GM21381 (cell line): ENCODE measurements around the gene MKX.
"Not testable (repeated sequence)": the region's sequence is repeated elsewhere in the genome, so short reads cannot be mapped to it uniquely, and the experiment has no call there.

Experiments
- ATAC-seq: cut with Tn5 transposase; IDR thresholded peaks from one replicate; pipeline ENCODE4 v1.9.1; 2021; ENCODE audit warnings: mild to moderate bottlenecking, moderate library complexity; ENCODE audit not compliant: unreplicated experiment

Gene MKX

GRCh38 chr10:27695088-27695487 is 50.5 kb downstream of the MKX start:
- no peak for ATAC-seq

GRCh38 chr10:27692663-27693062 is 53.0 kb downstream of the MKX start:
- no peak for ATAC-seq

DNA sequence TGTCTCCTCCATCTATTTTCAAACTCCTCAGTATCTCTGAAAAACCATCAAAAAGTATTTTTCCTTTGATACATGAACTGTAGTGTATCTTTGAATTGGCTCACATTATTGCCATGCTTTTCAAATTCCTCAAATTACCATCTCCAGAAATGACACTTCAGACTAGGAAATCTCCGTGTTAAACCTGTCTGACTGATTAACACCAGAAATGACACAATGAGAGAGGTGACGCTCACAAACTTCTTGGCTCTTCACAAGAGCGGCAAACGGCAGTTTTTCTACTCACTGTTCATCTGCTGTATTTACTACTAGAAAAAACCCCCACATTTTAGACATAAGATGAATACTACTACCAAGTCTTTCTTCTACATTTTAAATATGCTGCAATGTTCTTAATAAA is 56.6 kb downstream of the MKX start:
- no peak for ATAC-seq

- no peak for ATAC-seq
Measured at GRCh38 chr10:27688276-27688675, 57.3 kb downstream of the MKX start.

DNA sequence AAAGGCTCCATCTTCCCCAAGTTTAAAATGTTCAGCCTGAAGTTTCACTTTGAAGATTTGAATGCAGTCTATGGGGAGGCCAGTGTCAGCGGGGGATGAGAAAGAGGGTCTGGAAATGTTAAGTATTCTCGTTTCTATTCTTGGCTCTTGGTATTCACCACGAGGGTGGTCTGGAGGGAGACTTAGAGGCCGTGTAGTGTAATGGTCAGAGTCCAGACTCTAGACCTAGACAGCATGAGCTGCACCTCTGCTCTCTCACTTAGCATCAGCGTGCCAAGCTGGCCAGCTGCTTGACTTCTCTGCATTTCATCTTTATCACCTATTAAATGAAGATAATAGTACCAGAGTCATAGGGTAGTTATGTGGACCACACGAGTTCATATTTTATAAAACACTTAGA is 57.9 kb downstream of the MKX start:
- no peak for ATAC-seq

DNA sequence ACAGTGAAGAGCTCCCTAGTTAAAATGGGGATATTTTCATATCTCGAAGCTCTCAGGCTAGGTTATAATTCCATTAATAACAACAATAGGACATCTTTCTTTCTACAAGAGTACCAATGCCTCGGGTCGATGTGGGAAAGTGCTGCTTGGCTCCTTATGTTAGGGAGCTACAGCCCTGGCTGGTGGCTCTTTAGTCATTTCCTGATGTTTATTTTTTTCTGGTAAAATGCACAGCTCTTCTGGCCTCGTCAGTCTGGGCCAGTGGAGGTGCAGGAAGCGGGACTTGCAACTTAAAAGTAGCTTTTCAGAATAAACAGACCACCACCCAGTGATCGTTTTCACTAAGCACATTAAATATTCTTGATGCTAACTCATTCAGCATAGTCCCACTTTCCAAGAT is 58.3 kb downstream of the MKX start:
- no peak for ATAC-seq

DNA sequence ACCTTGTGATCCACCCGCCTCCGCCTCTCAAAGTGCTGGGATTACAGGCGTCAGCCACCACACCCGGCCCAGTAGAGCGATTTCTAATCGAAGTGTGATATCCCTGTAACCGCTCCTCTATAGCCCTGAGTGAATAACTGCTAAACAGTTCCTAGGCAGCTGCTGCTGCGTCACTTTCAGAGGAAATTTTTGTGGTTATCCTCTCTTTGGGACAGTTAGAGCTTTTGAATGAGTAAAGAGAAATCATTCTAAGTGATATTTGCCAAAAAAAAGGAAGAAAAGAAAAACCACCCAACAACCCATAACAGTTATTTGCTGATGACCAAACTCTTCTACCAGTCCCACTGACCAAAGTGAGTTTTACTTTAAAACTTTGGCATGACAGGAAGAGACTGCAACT is 59.9 kb downstream of the MKX start:
- ATAC-seq: no peak

DNA sequence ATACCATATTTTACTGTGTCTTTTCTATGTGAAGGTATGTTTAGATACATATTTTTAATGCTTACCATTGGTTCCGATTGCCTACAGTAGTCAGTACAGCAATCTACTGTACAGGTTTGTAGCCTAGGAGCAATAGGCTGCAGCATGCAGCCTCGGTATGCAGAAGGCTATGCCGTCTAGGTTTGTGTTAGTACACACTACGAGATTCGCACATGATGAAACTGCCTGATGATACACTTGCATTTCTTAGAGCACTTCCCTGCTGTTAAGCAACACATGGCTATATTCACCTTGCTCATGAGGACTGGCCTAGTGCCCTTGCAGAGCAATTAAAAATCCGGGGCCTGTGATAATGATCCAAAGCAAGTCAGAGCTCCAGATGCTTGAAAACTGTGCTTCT is 62.4 kb downstream of the MKX start:
- no peak for ATAC-seq

DNA sequence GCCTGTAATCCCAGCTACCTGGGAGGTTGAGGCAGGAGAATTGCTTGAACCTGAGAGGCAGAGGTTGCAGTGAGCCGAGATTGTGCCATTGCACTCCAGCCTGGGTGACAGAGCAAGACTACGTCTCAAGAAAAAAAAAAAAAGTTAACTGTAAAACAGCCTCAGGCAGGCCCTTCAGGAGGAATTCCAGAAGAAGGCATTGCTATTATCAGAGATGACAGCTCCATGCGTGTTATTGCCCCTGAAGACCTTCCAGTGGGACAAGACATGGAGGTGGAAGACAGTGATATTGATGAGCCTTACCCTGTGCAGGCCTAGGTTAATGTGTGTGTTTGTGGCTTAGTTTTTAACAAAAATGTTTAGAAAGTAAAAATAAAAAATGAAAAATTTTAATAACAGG is 63.8 kb downstream of the MKX start:
- not testable (repeated sequence) for ATAC-seq

DNA sequence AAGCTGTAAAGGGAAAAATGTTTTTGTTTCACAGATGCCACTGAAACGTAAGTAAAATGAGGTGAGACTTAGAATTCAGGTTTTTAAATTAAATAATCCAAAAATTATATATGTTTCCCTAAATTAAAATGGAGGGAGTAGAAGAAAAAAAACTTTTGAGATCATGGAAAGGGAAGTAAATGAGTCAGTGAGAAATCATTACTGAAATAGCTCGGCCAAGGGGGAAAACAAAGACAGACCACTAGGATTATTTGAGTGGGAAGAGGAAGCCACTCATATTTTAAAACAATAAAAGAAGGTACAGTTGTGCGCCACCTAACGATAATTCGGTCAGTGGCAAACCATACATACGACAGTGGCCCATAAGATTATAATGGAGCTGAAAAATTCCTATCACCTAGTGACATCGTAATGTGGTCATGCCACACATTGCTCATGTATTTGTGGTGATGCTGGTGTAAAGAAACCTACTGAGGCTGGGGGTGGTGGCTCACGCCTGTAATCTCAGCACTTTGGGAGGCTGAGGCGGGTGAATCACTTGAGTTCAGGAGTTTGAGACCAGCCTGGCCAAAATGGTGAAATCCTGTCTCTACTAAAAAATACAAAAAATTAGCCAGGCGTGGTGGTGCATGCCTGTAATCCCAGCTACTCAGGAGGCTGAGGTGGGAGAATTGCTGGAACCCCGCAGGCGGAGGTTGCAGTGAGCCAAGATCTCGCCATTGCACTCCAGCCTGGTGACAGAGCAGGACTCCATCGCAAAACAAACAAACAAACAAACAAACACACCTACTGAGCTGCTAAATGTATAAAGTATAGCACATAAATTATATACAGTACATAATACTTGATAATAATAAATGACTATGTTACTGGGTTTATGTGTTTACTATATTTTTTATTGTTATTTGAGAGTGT is 64.7 kb downstream of the MKX start:
- no peak for ATAC-seq

DNA sequence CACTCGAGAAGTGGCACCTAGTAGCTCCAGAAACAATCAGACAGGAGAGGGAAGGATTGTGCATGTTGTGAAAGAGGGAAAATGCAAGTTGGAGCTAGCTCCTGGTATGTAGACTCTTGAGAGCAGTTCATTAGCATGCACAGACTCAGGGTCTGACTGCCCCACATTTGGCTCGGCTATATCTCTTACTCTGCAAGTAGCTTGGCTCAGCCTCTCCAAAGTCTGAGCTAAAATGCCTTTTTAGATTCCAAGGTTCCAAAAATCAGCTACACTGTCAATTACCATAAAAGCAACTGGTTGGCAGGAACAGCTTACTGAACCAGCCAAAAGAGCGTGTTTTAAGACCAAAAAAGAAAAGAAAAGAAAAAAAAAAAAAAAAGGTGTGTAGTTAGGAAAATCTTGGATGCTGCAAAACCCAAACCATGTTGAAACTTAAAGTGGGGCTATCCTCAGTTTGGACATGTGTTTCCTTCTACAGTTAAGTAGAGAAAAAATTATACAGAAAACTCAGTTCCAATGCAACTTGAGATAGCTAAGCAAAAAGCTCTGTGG is 65.5 kb downstream of the MKX start:
- ATAC-seq: no peak

- ATAC-seq: no peak
Measured at GRCh38 chr10:27679369-27679912, 66.2 kb downstream of the MKX start.

GRCh38 chr10:27678166-27678565 is 67.5 kb downstream of the MKX start:
- ATAC-seq: no peak

- ATAC-seq: no peak
Measured at GRCh38 chr10:27673065-27673464, 72.6 kb downstream of the MKX start.

- no peak for ATAC-seq
Measured at GRCh38 chr10:27671821-27672220, 73.8 kb downstream of the MKX start.

DNA sequence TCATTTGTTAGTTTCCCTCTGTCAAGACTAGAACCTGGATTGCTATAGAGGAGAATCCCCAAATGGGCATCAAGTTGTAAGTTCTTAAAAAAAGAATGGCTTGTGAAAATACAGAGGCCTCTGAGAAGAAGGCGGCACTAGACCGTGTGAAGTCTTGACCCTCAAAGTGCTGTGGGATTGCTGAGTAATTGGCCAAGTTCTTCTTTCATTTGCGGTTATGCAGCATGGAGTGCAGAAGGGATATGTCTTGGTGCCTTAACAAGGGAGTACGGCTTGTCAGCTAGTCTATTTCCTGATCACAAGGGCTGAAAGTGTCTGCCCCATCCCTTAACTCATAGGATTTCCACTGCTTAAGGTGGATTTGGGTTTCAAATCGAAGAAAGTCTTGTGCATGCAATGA is 81.2 kb downstream of the MKX start:
- ATAC-seq: no peak

DNA sequence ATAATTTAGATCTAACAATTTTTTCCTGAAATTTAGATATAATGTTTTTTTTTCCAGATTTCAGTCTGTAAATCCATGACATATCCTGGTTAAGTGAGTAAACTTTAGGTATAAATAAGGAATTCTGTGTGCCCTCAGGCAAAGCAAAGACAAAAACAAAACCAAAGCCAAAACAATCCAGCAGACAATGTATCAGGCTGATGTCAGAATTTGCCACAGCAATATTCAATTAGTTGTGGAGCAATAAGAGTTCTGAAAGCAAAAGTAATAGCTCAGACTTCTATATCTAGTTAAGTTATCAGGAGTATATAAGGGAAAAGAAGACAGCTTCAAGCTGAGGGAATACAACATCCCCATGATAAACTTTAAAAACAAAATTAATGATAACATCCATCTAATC is 82.0 kb downstream of the MKX start:
- no peak for ATAC-seq

- no peak for ATAC-seq
Measured at GRCh38 chr10:27661514-27662286, 83.9 kb downstream of the MKX start.

- ATAC-seq: no peak
Measured at GRCh38 chr10:27660711-27661110, 84.9 kb downstream of the MKX start.

- no peak for ATAC-seq
Measured at GRCh38 chr10:27660268-27660667, 85.4 kb downstream of the MKX start.

DNA sequence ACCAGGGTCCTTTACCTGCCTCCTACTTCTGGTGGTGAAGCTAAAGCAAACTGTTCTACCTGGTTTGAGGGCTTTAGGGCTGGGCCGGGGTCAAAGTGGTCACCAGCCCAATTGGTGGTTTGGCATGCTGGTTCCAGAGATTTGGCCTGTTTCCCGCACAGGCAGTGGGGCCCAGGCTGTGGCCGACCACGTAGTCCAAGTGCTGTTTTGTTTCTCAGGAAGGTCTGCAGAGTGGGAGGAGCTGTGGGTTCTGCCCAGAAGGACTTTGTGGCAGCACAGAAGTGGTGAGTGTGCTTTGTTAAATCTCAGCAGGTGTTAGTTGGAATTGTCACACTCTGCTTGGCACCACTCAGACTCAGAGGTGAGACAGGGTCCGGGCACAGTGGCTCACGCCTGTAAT is 85.8 kb downstream of the MKX start:
- no peak for ATAC-seq

DNA sequence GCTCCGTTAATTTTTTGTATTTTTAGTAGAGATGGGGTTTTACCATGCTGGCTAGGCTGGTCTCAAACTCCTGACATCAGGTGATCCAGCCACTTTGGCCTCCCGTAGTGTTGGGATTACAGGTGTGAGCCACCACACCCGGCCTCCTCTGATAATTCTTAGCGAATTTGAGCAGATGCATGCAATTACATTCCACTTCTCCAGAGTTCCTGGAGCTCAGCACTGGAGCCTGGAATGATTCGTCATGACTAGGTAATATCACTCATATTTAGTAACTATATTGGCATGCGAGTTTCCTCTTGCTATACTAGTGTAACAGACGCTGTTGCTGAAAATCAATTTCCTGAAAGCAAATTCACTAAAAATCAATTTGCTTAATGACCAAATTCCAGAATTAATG is 86.8 kb downstream of the MKX start:
- no peak for ATAC-seq
